Breast epithelium (tissue), 3 donors: ENCODE results near the gene LCE1C.

Source experiments
- CTCF ChIP-seq, 3 donors: fragments of 450-650 bp; IDR thresholded peaks; one replicate each; pipeline ENCODE4 v1.5.1; 2016 to 2017; ENCODE audit warnings: antibody characterized with exemption in 3 of 3, mild to moderate bottlenecking in 3 of 3, moderate library complexity in 3 of 3
- POLR2A ChIP-seq: fragments of 450-650 bp; IDR thresholded peaks from one replicate; pipeline ENCODE4 v1.6.1; 2016; ENCODE audit warnings: antibody characterized with exemption, mild to moderate bottlenecking, moderate library complexity
- POLR2AphosphoS5 ChIP-seq, 3 donors: sonication (generic); formaldehyde crosslinking; IDR thresholded peaks; one replicate each; pipeline ENCODE4 v1.6.1; 2017; ENCODE audit warnings: antibody characterized with exemption in 3 of 3

GRCh38 chr1:152811050-152811449, 4.6 kb upstream of the LCE1C start:
- TF ChIP-seq CTCF (IDR thresholded peaks at IDR 0.05) (no peak), POLR2A (no peak), POLR2AphosphoS5 (IDR thresholded peaks at IDR 0.05) (no peak)
